Measurements from ENCODE around the gene RIOK1. TPM values are rescaled to one million over a fixed set of nuclear protein-coding genes. Genes with fewer than 3 reads are reported as not detected.

The RIOK1 gene
- total RNA-seq = 15.5 and 15.6 TPM in 2 replicates
- 19.2 and 19.6 TPM in 2 replicates for polyA plus RNA-seq

DNA sequence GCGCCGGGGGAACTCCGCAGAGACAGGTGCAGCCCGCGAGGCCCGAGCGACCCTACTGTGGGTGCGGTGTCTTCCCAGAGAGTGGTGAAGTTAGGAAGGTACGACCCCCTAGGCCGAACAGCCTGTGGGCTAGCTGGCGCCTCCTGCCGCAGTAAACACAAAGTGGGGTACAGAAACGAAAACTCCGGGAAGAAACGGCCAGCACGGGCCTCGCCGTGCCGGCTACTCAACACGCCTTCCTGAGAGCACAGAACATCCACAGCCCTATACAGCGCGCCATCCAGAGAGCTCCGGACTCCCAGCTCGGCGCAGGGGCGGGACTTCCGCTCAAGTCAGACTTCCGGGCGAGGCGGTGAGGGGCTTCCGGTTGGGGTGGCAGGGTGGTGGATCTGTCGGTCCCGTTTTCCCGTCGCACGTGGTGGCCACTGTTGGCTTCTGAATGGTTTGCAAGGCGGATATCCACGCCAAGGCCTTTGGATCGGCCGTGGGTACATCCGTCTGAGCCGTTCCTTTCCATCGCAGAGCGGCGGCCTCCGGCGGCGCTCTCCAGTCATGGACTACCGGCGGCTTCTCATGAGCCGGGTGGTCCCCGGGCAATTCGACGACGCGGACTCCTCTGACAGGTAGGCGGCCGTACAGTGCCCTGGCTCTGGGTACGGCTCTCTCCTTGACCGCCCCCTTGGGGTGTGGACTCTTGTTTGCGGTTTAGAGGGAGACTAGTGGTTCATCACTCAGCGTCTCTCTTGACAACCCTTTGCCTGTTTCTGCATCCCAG lies at the start of gene RIOK1, which contains the start of gene CAGE1:
Gene RIOK1 (plus strand): TSS at position 358 of the 775 bp plus-strand sequence. CDS start 195 bp downstream, at position 553.
Gene CAGE1 (minus strand): TSS at position 292 of the 775 bp plus-strand sequence. CDS start 2,569 bp downstream, outside the sequence.
- peak within 1 kb of the TSS; percentile 93 for H3K27ac ChIP-seq
- TF ChIP-seq, protein P1, sequence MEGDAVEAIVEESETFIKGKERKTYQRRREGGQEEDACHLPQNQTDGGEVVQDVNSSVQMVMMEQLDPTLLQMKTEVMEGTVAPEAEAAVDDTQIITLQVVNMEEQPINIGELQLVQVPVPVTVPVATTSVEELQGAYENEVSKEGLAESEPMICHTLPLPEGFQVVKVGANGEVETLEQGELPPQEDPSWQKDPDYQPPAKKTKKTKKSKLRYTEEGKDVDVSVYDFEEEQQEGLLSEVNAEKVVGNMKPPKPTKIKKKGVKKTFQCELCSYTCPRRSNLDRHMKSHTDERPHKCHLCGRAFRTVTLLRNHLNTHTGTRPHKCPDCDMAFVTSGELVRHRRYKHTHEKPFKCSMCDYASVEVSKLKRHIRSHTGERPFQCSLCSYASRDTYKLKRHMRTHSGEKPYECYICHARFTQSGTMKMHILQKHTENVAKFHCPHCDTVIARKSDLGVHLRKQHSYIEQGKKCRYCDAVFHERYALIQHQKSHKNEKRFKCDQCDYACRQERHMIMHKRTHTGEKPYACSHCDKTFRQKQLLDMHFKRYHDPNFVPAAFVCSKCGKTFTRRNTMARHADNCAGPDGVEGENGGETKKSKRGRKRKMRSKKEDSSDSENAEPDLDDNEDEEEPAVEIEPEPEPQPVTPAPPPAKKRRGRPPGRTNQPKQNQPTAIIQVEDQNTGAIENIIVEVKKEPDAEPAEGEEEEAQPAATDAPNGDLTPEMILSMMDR (IDR thresholded peaks at IDR 0.05; ENCODE audit: poor library complexity) = peak; percentile 33
- TF ChIP-seq EZH2phosphoT487 (IDR thresholded peaks at IDR 0.05; ENCODE audit: low read depth, severe bottlenecking, unreplicated experiment) (no peak), EZH2 (IDR thresholded peaks at IDR 0.05; ENCODE audit: borderline replicate concordance) (no peak)
- no peaks in the 10 kb centered on the region for H3K9me2 ChIP-seq (replicated peaks; ENCODE audit: insufficient read depth)
- no peaks in the 10 kb centered on the region for H3K36me3 ChIP-seq (replicated peaks; ENCODE audit: insufficient read depth, low read depth)
- peak; percentile 97 for DNase-seq (ENCODE audit: low spot score)
- H3K79me2 ChIP-seq = peaks cover 39% of the 10 kb centered on the region
- H4K20me1 ChIP-seq (ENCODE audit: insufficient read depth, poor library complexity, severe bottlenecking) = no peaks in the 10 kb centered on the region
- H3K27me3 ChIP-seq = no peaks in the 10 kb centered on the region
- peak within 1 kb of the TSS; percentile 78 for H2AFZ ChIP-seq
- peaks cover 15% of the 10 kb centered on the region for H3K4me1 ChIP-seq (ENCODE audit: insufficient read depth)
- peak within 1 kb of the TSS; percentile 54 for H3K4me3 ChIP-seq
- WGBS (ENCODE audit: low lambda C conversion rate, missing lambda C conversion rate) = under 1% methylated on average over 60 of the region's 62 CpGs
- H3K9me3 ChIP-seq (ENCODE audit: low read depth) = no peaks in the 10 kb centered on the region
- H3K4me2 ChIP-seq = peak within 1 kb of the TSS; percentile 96

DNA sequence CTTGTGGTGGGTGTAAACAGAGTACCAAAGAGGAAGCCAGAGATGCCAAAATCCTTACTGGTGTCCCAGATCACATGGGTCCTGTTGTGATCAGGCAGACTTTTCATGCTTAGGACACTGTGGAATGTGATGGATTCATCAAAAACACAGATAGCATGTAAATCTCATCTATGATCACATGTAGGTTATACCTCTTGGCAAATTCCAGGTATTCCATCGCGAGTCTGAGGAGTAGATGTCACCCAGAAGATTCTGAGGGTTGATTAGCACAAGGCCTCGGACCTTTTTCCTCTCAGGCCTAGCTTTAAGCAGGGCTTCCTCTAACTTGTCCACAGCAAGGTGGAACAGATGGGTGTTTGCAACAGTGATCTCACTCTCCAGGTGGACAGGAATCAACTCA lies 48.3 kb upstream of the RIOK1 start:
- DNase-seq (ENCODE audit: low spot score) = no peak
- H3K9me2 ChIP-seq (replicated peaks; ENCODE audit: insufficient read depth) = no peaks in the 10 kb centered on the region
- H3K27me3 ChIP-seq = no peaks in the 10 kb centered on the region
- TF ChIP-seq EZH2phosphoT487 (IDR thresholded peaks at IDR 0.05; ENCODE audit: low read depth, severe bottlenecking, unreplicated experiment) = no peak
- TF ChIP-seq, protein P1 (IDR thresholded peaks at IDR 0.05; ENCODE audit: poor library complexity) = no peak
- TF ChIP-seq EZH2 (IDR thresholded peaks at IDR 0.05; ENCODE audit: borderline replicate concordance) = no peak
- H3K4me3 ChIP-seq = no peak overlapping the region
- H2AFZ ChIP-seq = no peak overlapping the region
- no peak overlapping the region for H3K27ac ChIP-seq
- H3K79me2 ChIP-seq = no peaks in the 10 kb centered on the region
- H3K9me3 ChIP-seq (ENCODE audit: low read depth) = no peaks in the 10 kb centered on the region
- H3K36me3 ChIP-seq (replicated peaks; ENCODE audit: insufficient read depth, low read depth) = no peaks in the 10 kb centered on the region
- no peaks in the 10 kb centered on the region for H4K20me1 ChIP-seq (ENCODE audit: insufficient read depth, poor library complexity, severe bottlenecking)
- WGBS (ENCODE audit: low lambda C conversion rate, missing lambda C conversion rate) = 93% methylated on average over 3 of the region's 3 CpGs
- no peaks in the 10 kb centered on the region for H3K4me1 ChIP-seq (ENCODE audit: insufficient read depth)
- H3K4me2 ChIP-seq = no peak overlapping the region

DNA sequence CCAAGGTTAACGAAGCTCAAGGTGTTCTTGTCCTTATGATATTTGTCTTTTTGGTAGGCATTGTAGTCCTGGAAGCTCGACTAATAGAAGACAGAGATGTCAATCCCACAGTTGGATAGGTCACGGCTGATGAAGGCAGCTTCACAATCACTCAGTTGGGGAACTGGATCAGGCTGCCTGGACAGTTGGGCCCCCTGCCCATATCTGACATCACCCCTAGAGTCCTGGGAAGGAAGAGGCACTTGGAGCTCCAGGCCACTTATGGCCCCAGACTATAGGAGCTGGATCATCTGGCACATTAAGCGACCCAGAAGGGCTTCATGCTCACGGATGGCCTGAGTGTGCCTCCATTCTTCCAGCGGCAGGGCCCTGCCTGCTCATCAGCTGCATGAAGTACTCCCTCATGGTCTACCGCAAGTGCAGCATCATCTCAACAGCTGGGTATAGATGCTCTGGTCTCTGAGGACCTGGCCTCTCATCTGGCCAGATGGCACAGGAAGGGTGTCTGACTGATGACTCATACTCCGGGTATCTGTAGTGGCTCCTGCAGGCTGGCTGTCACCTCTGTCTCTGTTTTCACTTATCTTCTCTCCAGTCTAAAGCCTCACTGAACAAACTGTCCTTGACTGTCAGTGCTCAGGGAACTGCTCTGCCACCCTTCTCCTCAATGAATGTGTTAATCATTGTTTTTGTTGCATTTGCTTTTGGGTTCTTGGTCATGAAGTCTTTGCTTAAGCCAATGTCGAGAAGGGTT lies 47.4 kb upstream of the RIOK1 start:
- Histone ChIP-seq H3K9me3 (ENCODE audit: low read depth) (no peaks in the 10 kb centered on the region), H3K9me2 (replicated peaks; ENCODE audit: insufficient read depth) (no peaks in the 10 kb centered on the region)
- WGBS (ENCODE audit: low lambda C conversion rate, missing lambda C conversion rate) = 82% methylated on average over 9 of the region's 9 CpGs

More for the DNA sequence above, 47.4 kb upstream of the RIOK1 start:
- no peaks in the 10 kb centered on the region for H3K4me1 ChIP-seq (ENCODE audit: insufficient read depth)
- H2AFZ ChIP-seq = no peak overlapping the region
- no peak overlapping the region for H3K4me3 ChIP-seq
- no peak overlapping the region for H3K4me2 ChIP-seq
- peak overlapping the region; percentile 9 for H3K27ac ChIP-seq
- DNase-seq (ENCODE audit: low spot score) = peak; percentile 51
- TF ChIP-seq EZH2phosphoT487 (IDR thresholded peaks at IDR 0.05; ENCODE audit: low read depth, severe bottlenecking, unreplicated experiment) (no peak), EZH2 (IDR thresholded peaks at IDR 0.05; ENCODE audit: borderline replicate concordance) (no peak)
- TF ChIP-seq, protein P1 (IDR thresholded peaks at IDR 0.05; ENCODE audit: poor library complexity) = no peak
- no peaks in the 10 kb centered on the region for H3K79me2 ChIP-seq
- H3K36me3 ChIP-seq (replicated peaks; ENCODE audit: insufficient read depth, low read depth) = no peaks in the 10 kb centered on the region
- no peaks in the 10 kb centered on the region for H3K27me3 ChIP-seq
- no peaks in the 10 kb centered on the region for H4K20me1 ChIP-seq (ENCODE audit: insufficient read depth, poor library complexity, severe bottlenecking)

Data from hepatocyte (in vitro differentiated cells).